HG03108 (cell line): Measurements from ENCODE around the gene CDKN2B-AS1.
"Not testable (repeated sequence)": the region's sequence is repeated elsewhere in the genome, so short reads cannot be mapped to it uniquely, and the experiment has no call there.

ENCODE experiments used
- ATAC-seq: cut with Tn5 transposase; IDR thresholded peaks from one replicate; pipeline ENCODE4 v1.9.1; 2021; ENCODE audit warnings: moderate library complexity; ENCODE audit not compliant: unreplicated experiment

The CDKN2B-AS1 gene

DNA sequence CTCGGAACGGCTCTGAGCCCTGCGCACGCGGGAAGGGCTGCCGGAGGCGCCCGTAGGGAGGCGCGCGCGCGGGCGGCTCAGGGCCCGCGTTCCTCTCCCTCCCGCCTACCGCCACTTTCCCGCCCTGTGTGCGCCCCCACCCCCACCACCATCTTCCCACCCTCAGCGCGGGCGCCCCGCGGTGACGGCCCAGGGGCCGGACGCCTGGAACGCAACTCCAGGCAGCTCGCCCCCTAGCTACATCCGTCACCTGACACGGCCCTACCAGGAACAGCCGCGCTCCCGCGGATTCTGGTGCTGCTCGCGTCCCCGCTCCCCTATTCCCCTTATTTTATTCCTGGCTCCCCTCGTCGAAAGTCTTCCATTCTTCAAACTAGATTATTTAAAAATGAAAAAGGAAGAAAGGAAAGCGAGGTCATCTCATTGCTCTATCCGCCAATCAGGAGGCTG, at the start of gene CDKN2B-AS1:
TSS of gene CDKN2B-AS1 (plus strand) at position 236 of the 450 bp plus-strand sequence.
- ATAC-seq: peak; percentile 41

DNA sequence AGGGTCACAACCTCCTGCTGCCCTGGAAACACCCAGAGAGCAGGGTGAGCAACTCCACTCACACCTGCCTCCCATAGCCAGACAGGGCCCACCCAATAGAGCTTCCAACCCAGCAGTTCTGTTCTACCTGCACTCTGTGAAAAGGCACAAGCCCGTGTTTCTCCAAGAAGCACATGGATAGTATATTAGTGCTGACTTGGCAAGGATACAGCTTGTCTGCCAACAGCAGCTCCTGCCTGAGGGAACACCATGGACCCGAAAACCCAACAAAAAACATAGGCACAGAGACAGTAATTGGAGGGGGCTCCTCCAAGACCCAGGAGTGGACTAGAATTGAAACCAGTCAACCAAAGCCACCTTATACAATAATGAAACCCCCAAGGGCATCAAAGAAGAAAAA, 49.0 kb upstream of the CDKN2B-AS1 start:
- ATAC-seq: no peak

DNA sequence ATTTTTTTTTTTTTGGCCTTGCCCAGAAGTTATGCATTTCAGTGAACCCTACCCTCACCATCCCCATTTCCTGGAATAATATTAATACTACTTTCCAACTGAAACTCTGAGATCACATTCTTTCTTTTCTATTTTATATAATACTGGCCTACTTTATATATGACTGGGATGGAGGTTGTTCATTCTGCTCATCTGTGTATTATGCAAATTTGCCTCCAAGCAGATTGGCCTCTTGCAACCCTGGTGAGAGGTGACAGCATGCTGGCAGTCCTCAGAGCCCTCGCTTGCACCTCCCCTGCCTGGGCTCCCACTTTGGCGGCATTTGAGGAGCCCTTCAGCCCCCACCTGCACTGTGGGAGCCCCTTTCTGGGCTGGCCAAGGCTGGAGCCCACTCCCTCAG, 35.8 kb upstream of the CDKN2B-AS1 start:
- no peak for ATAC-seq

DNA sequence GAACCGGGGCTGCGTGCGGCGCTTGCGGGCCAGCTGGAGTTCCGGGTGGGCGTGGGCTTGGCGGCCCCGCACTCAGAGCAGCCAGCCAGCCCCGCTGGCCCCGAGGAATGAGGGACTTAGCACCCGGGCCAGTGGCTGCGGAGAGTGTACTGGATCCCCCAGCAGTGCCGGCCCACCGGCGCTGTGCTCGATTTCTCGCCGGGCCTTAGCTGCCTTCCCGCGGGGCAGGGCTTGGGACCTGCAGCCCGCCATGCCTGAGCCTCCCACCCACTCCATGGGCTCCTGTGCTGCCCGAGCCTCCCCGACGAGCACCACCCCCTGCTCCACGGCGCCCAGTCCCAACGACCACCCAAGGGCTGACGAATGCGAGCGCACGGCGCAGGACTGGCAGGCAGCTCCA, 35.3 kb upstream of the CDKN2B-AS1 start:
- ATAC-seq: not testable (repeated sequence)

- ATAC-seq: no peak
Measured at GRCh38 chr9:21961569-21961968, 33.0 kb upstream of the CDKN2B-AS1 start.

GRCh38 chr9:21964925-21965385, 29.6 kb upstream of the CDKN2B-AS1 start:
- ATAC-seq: peak; percentile 44

GRCh38 chr9:21965401-21965951, 29.1 kb upstream of the CDKN2B-AS1 start:
- ATAC-seq: peak; percentile 86

DNA sequence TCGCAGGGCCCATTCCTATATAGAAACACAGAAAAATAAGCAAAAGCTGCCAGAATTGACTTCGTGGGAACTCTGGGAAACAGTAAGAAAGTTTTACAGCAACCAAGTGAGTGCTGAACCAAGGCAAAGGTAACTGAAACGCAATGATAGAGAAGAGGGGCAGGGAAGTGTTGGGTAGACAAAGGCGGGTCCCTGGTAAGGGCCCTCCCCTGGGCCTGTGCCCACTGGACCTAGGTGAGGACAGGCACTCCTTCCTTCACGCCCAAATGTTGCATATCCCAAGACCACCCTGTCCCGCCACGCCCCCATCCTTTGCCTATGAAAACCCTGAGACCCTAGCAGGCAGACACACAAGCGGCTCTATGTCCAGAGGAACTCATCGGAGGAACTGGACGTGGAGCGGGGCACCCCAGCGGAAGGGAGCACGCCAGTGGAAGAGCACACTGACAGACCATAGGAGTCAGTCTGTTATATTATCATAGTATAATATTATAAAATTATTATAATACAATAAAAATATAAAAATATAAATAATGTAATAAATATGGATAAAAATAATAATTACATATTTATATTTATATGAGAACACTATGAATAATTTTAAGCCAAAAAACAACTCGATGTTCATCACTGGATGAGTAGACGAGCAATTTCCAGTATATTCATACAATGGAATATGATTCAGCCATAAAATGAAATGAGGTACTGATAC, 28.3 kb upstream of the CDKN2B-AS1 start:
- no peak for ATAC-seq

- ATAC-seq: no peak
Measured at GRCh38 chr9:21967169-21967568, 27.4 kb upstream of the CDKN2B-AS1 start.

- ATAC-seq: no peak
Measured at GRCh38 chr9:21967702-21968101, 26.9 kb upstream of the CDKN2B-AS1 start.

- ATAC-seq: no peak
Measured at GRCh38 chr9:21968331-21969010, 26.1 kb upstream of the CDKN2B-AS1 start.

GRCh38 chr9:21969011-21969940, 25.3 kb upstream of the CDKN2B-AS1 start:
- no peak for ATAC-seq

DNA sequence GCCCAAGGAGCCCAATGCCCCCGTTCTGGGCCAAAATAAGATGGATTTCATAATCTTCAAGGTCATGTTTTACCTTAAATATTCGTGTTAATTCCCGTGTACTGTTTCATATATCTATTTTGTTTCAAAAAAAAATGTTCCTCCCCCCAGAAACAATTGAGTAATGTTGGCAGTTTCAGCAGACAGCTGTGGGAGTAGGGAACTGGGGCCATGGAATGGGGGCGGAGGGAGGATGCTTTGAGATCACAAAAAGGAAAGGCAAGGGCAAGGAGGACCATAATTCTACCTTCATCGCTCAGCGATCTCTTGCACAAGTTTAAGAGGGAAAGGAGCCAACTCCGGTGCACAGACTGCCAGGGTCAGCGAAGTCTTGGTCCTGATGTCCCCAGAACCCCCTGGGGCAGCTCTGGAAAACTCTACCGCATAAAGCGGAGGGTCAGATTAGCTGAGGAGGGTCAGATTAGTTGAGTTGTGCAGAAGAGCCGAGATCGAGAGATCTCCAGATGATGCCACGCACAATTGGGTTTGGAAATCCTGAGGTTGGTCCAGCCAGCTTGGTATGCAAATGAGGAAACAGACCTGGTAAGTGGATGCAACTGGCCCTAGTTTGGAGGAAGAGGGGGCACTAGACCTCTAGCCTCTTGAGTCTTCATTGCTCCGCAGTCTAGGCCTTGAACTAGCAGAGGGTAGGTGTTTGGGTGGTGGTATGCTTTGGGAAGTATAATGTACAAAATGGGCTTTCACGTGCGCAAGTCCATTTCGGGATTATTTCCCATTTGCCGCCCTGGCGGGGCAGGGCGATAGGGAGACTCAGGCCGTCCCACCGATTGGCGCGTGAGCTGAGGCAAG, 24.4 kb upstream of the CDKN2B-AS1 start:
- no peak for ATAC-seq

- ATAC-seq: no peak
Measured at GRCh38 chr9:21970800-21971640, 23.6 kb upstream of the CDKN2B-AS1 start.

GRCh38 chr9:21972361-21972760, 22.2 kb upstream of the CDKN2B-AS1 start:
- no peak for ATAC-seq

- no peak for ATAC-seq
Measured at GRCh38 chr9:21974343-21974721, 20.3 kb upstream of the CDKN2B-AS1 start.

DNA sequence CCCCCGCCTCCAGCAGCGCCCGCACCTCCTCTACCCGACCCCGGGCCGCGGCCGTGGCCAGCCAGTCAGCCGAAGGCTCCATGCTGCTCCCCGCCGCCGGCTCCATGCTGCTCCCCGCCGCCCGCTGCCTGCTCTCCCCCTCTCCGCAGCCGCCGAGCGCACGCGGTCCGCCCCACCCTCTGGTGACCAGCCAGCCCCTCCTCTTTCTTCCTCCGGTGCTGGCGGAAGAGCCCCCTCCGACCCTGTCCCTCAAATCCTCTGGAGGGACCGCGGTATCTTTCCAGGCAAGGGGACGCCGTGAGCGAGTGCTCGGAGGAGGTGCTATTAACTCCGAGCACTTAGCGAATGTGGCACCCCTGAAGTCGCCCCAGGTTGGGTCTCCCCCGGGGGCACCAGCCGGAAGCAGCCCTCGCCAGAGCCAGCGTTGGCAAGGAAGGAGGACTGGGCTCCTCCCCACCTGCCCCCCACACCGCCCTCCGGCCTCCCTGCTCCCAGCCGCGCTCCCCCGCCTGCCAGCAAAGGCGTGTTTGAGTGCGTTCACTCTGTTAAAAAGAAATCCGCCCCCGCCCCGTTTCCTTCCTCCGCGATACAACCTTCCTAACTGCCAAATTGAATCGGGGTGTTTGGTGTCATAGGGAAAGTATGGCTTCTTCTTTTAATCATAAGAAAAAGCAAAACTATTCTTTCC, 19.7 kb upstream of the CDKN2B-AS1 start:
- peak; percentile 64 for ATAC-seq

DNA sequence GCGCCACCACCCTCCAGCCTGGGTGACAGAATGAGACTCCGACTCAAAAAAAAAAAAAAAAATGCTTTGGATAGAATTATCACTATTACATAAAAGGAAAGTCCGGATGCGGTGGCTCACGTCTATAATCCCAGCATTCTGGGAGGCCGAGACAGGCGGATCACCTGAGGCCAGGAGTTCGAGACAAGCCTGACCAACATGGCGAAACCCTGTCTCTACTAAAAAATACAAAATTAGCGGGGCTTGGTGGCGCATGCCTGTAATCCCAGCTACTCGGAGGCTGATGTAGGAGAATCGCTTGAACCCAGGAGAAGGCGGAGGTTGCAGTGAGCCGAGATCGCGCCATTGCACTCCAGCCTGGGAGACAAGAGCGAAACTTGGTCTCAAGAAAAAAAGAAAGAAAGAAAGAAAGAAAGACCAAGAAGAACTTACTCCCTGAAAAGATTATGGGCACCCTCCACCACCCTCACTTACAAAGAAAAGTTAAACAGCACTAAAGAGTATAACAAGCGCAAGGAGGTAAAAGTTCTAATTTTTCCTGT, 18.2 kb upstream of the CDKN2B-AS1 start:
- no peak for ATAC-seq
